ENCODE data around the gene TMEM164.

Gene TMEM164

GRCh38 chrX:110138557-110138956 is 135.6 kb downstream of the TMEM164 start:
- FAIRE-seq: no peak

GRCh38 chrX:110139172-110139571 is 136.3 kb downstream of the TMEM164 start:
- no peak for FAIRE-seq
- TF ChIP-seq, protein P1, sequence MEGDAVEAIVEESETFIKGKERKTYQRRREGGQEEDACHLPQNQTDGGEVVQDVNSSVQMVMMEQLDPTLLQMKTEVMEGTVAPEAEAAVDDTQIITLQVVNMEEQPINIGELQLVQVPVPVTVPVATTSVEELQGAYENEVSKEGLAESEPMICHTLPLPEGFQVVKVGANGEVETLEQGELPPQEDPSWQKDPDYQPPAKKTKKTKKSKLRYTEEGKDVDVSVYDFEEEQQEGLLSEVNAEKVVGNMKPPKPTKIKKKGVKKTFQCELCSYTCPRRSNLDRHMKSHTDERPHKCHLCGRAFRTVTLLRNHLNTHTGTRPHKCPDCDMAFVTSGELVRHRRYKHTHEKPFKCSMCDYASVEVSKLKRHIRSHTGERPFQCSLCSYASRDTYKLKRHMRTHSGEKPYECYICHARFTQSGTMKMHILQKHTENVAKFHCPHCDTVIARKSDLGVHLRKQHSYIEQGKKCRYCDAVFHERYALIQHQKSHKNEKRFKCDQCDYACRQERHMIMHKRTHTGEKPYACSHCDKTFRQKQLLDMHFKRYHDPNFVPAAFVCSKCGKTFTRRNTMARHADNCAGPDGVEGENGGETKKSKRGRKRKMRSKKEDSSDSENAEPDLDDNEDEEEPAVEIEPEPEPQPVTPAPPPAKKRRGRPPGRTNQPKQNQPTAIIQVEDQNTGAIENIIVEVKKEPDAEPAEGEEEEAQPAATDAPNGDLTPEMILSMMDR (IDR thresholded peaks at IDR 0.05; ENCODE audit: insufficient read depth, missing control alignments): no peak
- no peak for DNase-seq (ENCODE audit: insufficient read length, low spot score)

More at GRCh38 chrX:110138557-110138956, 135.6 kb downstream of the TMEM164 start:
- DNase-seq (ENCODE audit: insufficient read length, low spot score): no peak
- TF ChIP-seq, protein P1 (IDR thresholded peaks at IDR 0.05; ENCODE audit: insufficient read depth, missing control alignments): no peak

- DNase-seq (ENCODE audit: insufficient read length, low spot score): no peak
- TF ChIP-seq, protein P1 (IDR thresholded peaks at IDR 0.05; ENCODE audit: insufficient read depth, missing control alignments): no peak
- no peak for FAIRE-seq
Measured at GRCh38 chrX:110142096-110142495, 139.2 kb downstream of the TMEM164 start.

DNA sequence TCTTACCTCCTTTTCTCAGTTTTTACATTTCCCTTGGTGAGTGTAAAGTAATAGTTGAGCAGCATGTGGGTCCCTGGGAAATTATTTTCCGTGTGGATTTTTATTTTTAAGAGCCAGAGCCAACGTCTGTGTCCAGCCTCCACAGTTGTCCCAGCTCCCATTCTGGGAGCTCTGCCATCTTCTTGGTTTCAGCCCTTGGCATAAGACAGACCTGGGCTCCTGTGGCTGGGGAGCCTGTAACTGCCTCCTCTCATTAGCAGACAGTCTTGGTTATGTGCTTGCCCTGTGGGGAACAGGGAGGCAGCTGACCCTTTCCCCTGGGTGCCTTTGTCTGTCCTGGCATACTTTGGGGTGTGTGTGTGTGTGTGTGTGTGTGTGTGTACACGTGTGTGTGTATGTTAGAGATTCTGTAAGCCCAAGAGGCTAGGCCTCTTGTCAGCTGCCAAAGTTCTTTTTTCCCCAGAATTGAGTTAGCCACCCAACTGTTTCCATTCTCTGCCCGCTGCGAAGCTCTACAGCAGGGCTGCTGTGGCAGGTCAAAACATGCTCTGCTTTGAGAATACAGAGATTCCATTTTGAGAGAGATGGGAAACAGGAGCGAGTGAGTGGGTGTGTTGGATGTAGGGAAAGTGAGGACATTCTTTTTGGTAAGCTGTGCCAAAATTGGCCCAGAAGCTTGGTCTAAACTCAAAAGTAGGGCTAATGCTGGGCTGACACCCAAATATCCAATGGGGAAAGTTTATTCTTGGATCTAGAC is 140.7 kb downstream of the TMEM164 start:
- FAIRE-seq (no peak), DNase-seq (ENCODE audit: insufficient read length, low spot score) (no peak)
- TF ChIP-seq, protein P1 (IDR thresholded peaks at IDR 0.05; ENCODE audit: insufficient read depth, missing control alignments): no peak

DNA sequence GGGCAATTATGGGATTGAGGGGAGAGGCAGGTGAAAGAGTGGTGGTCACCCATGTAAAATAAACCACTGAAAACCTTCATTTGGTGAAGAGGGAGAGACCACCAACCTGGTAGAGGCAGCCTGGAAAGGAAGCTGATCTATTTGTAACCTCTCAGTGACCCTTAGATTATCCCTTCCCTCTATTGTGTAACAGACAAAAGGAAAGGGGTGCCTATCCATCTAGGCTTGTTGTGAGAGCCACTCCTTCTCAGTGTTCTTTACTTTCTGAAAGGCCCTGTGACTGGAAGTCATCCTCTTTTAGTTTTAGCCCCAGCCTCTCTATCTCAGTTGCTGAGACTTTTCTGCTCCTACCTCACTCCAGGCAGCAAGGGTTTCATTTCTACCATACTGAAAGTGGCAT is 142.4 kb downstream of the TMEM164 start:
- FAIRE-seq (peak; percentile 63), DNase-seq (ENCODE audit: insufficient read length, low spot score) (no peak)
- TF ChIP-seq, protein P1 (IDR thresholded peaks at IDR 0.05; ENCODE audit: insufficient read depth, missing control alignments): no peak

DNA sequence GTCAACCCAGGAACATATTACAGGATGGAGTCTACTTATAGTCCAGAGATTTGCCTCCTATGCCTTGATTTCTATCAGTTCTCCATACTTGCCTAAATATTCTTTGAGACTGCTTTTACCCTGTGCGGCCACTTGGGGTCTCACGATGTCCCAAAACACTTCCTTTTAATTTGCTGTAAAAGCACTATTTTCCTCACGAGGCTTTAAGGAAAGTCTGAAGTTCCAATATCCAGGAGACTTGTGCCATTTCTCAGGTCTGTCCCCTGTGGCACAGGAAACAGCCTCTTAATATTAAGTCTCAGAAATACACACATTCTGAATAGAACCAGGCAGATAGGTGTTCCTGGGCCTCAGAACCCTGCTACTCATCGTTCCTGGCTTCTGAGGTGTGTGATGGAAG is 142.9 kb downstream of the TMEM164 start:
- TF ChIP-seq, protein P1 (IDR thresholded peaks at IDR 0.05; ENCODE audit: insufficient read depth, missing control alignments): peak; percentile 35
- DNase-seq (ENCODE audit: insufficient read length, low spot score) (no peak), FAIRE-seq (no peak)

- FAIRE-seq: no peak
- TF ChIP-seq, protein P1 (IDR thresholded peaks at IDR 0.05; ENCODE audit: insufficient read depth, missing control alignments): peak; percentile 58
Measured at GRCh38 chrX:110146521-110146920, 143.6 kb downstream of the TMEM164 start.

More at GRCh38 chrX:110146521-110146920, 143.6 kb downstream of the TMEM164 start:
- DNase-seq (ENCODE audit: insufficient read length, low spot score): no peak
